Measurements from ENCODE around the gene SULF2. TPM values are rescaled to one million over a fixed set of nuclear protein-coding genes. Genes with fewer than 3 reads are reported as not detected.

The SULF2 gene
- total and polyA plus RNA-seq, 9 of the 15 experiments (the other 6 are each of a cell fraction or from before 2014, with no cell fraction given) = 0.33 TPM; not detected in 8

DNA sequence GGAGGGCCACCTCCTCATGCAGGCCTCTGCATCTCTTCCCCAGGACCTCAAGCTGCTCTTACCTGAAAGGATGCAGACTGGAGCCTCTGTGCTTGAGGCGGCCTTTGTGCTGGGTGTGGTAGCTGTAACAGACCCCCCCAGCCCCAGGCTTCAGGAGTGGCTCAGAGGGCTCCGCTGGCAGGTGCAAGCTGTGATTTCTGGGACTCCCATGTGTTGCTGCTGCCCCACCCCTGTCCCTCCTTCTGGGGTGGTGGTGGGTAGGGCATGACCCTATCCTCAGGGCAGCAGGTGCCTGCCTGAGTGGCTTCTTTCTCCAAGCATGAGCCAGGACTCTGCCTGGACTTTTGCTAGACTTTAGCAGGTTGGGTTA is 121.2 kb downstream of the SULF2 start:
- Histone ChIP-seq H3K36me3 (ENCODE audit: control insufficient read depth, insufficient read depth, low read length) (no peaks in the 10 kb centered on the region), H3K27ac (ENCODE audit: extremely low read depth, low read depth, low read length) (no peak overlapping the region), H3K4me3 (no peak overlapping the region), H3K9ac (ENCODE audit: insufficient read depth in 1 of 2, low read depth in 2 of 2, low read length in 2 of 2) (peak overlapping the region in 1 of 2 experiments; percentile 12; a peak in 1 of 4 replicates), H4K20me1 (replicated peaks; ENCODE audit: control insufficient read depth, insufficient read depth, low read length) (peaks cover 17% of the 10 kb centered on the region), H3K79me2 (ENCODE audit: control insufficient read depth, insufficient read depth, low read length) (no peaks in the 10 kb centered on the region), H2AFZ (ENCODE audit: low read depth, low read length) (no peak overlapping the region), H3K9me3 (replicated peaks; ENCODE audit: control insufficient read depth, insufficient read depth, low read depth, low read length) (no peaks in the 10 kb centered on the region), H3K27me3 (ENCODE audit: control insufficient read depth in 2 of 2, insufficient read depth in 2 of 2, low read length in 2 of 2) (peaks cover 41 to 45% of the 10 kb centered on the region in 2 experiments), H3K9me1 (ENCODE audit: control insufficient read depth, insufficient read depth, low read length) (no peaks in the 10 kb centered on the region), H3K4me1 (replicated peaks in 1 of 2; ENCODE audit: control insufficient read depth in 2 of 2, insufficient read depth in 2 of 2, low read length in 2 of 2) (peaks cover 0 to 11% of the 10 kb centered on the region in 2 experiments; a peak in 3 of 5 replicates), H3K4me2 (ENCODE audit: insufficient read depth, low read length) (no peak overlapping the region)
- in situ Hi-C loops (cut with MboI) = no loop called here
- FAIRE-seq (no peak), DNase-seq (ENCODE audit: extremely low read depth in 1 of 4, low spot score in 3 of 4) (no peak), ATAC-seq (peak; percentile 47)
- BruUV-seq (replicated peaks) = no TSS peak
- POLR2A ChIA-PET = interaction anchor here (0.6 kb wide), 1 partner anchor 561 kb away, joined by 5 read pairs; no protein-coding TSS in a partner anchor
- 45% methylated on average over 2 of the region's 2 CpGs for WGBS (ENCODE audit: insufficient coverage, low coverage, missing lambda C conversion rate)
- CTCF ChIA-PET (ENCODE audit: low intra/inter-chr PET ratio) = no interaction called here
- intact Hi-C loops (cut with micrococcal nuclease) = loop anchor here (5.0 kb wide), 2 partner anchors 48 to 958 kb away; no protein-coding TSS in a partner anchor
- no peak for TF ChIP-seq FOXK2 (conservative IDR thresholded peaks at IDR 0.05 in 1 of 2, IDR thresholded peaks at IDR 0.05 in 1 of 2; ENCODE audit: low read depth in 2 of 2)
- TF ChIP-seq, protein P1, sequence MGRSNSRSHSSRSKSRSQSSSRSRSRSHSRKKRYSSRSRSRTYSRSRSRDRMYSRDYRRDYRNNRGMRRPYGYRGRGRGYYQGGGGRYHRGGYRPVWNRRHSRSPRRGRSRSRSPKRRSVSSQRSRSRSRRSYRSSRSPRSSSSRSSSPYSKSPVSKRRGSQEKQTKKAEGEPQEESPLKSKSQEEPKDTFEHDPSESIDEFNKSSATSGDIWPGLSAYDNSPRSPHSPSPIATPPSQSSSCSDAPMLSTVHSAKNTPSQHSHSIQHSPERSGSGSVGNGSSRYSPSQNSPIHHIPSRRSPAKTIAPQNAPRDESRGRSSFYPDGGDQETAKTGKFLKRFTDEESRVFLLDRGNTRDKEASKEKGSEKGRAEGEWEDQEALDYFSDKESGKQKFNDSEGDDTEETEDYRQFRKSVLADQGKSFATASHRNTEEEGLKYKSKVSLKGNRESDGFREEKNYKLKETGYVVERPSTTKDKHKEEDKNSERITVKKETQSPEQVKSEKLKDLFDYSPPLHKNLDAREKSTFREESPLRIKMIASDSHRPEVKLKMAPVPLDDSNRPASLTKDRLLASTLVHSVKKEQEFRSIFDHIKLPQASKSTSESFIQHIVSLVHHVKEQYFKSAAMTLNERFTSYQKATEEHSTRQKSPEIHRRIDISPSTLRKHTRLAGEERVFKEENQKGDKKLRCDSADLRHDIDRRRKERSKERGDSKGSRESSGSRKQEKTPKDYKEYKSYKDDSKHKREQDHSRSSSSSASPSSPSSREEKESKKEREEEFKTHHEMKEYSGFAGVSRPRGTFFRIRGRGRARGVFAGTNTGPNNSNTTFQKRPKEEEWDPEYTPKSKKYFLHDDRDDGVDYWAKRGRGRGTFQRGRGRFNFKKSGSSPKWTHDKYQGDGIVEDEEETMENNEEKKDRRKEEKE (IDR thresholded peaks at IDR 0.05; ENCODE audit: borderline replicate concordance in 1 of 2, control insufficient read depth in 1 of 2, low read depth in 2 of 2, low read length in 1 of 2) = 0 out of 4 replicates have a peak, but pooled peaks of 1 of the 2 experiments have one; percentile 18
- TF ChIP-seq NR2F6 (CRISPR knock-in tag; IDR thresholded peaks at IDR 0.05) = no peak
- TF ChIP-seq, protein P2, sequence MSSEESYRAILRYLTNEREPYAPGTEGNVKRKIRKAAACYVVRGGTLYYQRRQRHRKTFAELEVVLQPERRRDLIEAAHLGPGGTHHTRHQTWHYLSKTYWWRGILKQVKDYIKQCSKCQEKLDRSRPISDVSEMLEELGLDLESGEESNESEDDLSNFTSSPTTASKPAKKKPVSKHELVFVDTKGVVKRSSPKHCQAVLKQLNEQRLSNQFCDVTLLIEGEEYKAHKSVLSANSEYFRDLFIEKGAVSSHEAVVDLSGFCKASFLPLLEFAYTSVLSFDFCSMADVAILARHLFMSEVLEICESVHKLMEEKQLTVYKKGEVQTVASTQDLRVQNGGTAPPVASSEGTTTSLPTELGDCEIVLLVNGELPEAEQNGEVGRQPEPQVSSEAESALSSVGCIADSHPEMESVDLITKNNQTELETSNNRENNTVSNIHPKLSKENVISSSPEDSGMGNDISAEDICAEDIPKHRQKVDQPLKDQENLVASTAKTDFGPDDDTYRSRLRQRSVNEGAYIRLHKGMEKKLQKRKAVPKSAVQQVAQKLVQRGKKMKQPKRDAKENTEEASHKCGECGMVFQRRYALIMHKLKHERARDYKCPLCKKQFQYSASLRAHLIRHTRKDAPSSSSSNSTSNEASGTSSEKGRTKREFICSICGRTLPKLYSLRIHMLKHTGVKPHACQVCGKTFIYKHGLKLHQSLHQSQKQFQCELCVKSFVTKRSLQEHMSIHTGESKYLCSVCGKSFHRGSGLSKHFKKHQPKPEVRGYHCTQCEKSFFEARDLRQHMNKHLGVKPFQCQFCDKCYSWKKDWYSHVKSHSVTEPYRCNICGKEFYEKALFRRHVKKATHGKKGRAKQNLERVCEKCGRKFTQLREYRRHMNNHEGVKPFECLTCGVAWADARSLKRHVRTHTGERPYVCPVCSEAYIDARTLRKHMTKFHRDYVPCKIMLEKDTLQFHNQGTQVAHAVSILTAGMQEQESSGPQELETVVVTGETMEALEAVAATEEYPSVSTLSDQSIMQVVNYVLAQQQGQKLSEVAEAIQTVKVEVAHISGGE (CRISPR knock-in tag; IDR thresholded peaks at IDR 0.05) = peak in 1 of 3 experiments; percentile 81; a peak in 1 of 6 replicates
- TF ChIP-seq, protein P3, sequence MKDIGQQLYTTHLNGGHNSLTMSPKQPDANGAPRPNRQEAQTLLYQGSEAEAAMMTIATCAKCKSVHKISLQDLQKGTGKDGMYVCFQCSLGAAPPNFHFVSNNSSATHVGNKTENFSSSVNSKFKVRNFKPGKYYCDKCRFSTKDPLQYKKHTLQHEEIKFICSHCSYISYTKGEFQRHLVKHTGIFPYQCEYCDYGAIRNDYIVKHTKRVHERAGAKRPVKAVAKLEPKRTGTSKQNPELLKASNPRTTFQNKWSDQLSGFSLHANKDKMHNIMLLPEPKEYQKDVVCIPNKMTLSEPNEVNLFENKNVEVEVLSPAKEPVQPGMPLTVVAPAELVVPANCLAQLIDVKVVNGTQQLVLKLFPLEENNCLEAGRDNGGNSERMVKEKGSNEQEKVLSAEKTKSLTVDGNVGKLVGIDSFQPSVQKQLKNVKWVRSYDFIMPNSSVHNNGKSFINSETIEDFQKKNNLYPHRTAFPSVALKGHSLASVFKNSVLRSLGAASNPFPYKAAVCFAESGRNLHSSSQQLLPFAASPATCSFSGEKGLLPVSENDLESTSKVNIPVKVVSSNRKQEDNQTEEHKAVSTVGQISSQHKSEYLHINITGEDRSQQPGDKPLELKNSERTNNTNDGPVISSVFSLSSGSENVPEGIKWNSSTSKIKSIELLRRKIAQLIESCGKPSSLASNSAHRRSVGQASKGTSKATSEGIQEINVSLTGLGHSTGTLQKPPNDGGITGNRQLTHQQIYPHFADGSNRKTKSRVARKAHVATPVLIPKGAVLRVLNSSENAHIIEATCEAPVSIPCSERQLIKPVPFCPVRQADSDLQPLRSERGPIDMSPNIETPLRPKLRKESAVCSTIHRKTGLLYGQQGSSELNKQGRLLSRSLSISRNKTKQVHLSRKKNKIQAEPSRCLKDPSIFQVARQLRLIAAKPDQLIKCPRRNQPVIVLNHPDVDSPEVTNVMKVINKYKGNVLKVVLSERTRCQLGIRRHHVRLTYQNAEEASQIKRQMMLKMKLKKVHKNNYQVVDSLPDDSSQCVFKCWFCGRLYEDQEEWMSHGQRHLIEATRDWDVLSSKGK (CRISPR knock-in tag; IDR thresholded peaks at IDR 0.05) = no peak
- TF ChIP-seq, protein P4, sequence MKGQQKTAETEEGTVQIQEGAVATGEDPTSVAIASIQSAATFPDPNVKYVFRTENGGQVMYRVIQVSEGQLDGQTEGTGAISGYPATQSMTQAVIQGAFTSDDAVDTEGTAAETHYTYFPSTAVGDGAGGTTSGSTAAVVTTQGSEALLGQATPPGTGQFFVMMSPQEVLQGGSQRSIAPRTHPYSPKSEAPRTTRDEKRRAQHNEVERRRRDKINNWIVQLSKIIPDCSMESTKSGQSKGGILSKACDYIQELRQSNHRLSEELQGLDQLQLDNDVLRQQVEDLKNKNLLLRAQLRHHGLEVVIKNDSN (CRISPR knock-in tag; IDR thresholded peaks at IDR 0.05) = peak; percentile 23; the same call in 1 of the 2 replicates
